ENCODE results near the gene ATRNL1. TPM values are rescaled to one million over a fixed set of nuclear protein-coding genes. Genes with fewer than 3 reads are reported as not detected.
A peak's percentile ranks its signal among the peaks of the same experiment; 100 is the strongest.

Gene ATRNL1
- total RNA-seq, 1 donor from 2014 or later, result 24.2 TPM

- H3K27me3 Mint-ChIP-seq, result no peaks in the 10 kb centered on the region
- H3K9me3 Mint-ChIP-seq (ENCODE audit: low read depth), result peaks cover 5% of the 10 kb centered on the region
- no peak for DNase-seq (ENCODE audit: low spot score, unreplicated experiment)
- no peak for TF ChIP-seq CTCF (IDR thresholded peaks at IDR 0.05; ENCODE audit: unreplicated experiment)
- no peaks in the 10 kb centered on the region for H3K4me1 Mint-ChIP-seq (ENCODE audit: low read depth)
- H3K4me3 Mint-ChIP-seq (ENCODE audit: low read depth), result no peak overlapping the region
- no peaks in the 10 kb centered on the region for H3K36me3 Mint-ChIP-seq (ENCODE audit: insufficient read depth)
- no peak overlapping the region for H3K27ac Mint-ChIP-seq
Measured at GRCh38 chr10:115118346-115118745, 25.2 kb downstream of the ATRNL1 start.

GRCh38 chr10:115125505-115125904 lies 32.3 kb downstream of the ATRNL1 start:
- Mint-ChIP-seq H3K27me3 (no peaks in the 10 kb centered on the region), H3K4me1 (ENCODE audit: low read depth) (no peaks in the 10 kb centered on the region), H3K4me3 (ENCODE audit: low read depth) (no peak overlapping the region), H3K9me3 (ENCODE audit: low read depth) (no peaks in the 10 kb centered on the region), H3K27ac (no peak overlapping the region), H3K36me3 (ENCODE audit: insufficient read depth) (no peaks in the 10 kb centered on the region)
- no peak for DNase-seq (ENCODE audit: low spot score, unreplicated experiment)
- no peak for TF ChIP-seq CTCF (IDR thresholded peaks at IDR 0.05; ENCODE audit: unreplicated experiment)

- TF ChIP-seq CTCF (IDR thresholded peaks at IDR 0.05; ENCODE audit: unreplicated experiment), result peak; percentile 65
- Mint-ChIP-seq H3K4me3 (ENCODE audit: low read depth) (no peak overlapping the region), H3K4me1 (ENCODE audit: low read depth) (no peaks in the 10 kb centered on the region), H3K27me3 (no peaks in the 10 kb centered on the region), H3K9me3 (ENCODE audit: low read depth) (no peaks in the 10 kb centered on the region), H3K27ac (no peak overlapping the region), H3K36me3 (ENCODE audit: insufficient read depth) (peaks cover 1% of the 10 kb centered on the region)
- no peak for DNase-seq (ENCODE audit: low spot score, unreplicated experiment)
Measured at GRCh38 chr10:115129752-115130151, 36.6 kb downstream of the ATRNL1 start.

- no peaks in the 10 kb centered on the region for H3K27me3 Mint-ChIP-seq
- TF ChIP-seq CTCF (IDR thresholded peaks at IDR 0.05; ENCODE audit: unreplicated experiment), result no peak
- H3K36me3 Mint-ChIP-seq (ENCODE audit: insufficient read depth), result peaks cover 8% of the 10 kb centered on the region
- no peak for DNase-seq (ENCODE audit: low spot score, unreplicated experiment)
- H3K27ac Mint-ChIP-seq, result no peak overlapping the region
- no peaks in the 10 kb centered on the region for H3K4me1 Mint-ChIP-seq (ENCODE audit: low read depth)
- H3K4me3 Mint-ChIP-seq (ENCODE audit: low read depth), result no peak overlapping the region
- peaks cover 19% of the 10 kb centered on the region for H3K9me3 Mint-ChIP-seq (ENCODE audit: low read depth)
Measured at GRCh38 chr10:115136616-115137015, 43.5 kb downstream of the ATRNL1 start.

GRCh38 chr10:115141254-115141653 lies 48.1 kb downstream of the ATRNL1 start:
- Mint-ChIP-seq H3K36me3 (ENCODE audit: insufficient read depth) (peaks cover 6% of the 10 kb centered on the region), H3K4me3 (ENCODE audit: low read depth) (no peak overlapping the region), H3K27me3 (no peaks in the 10 kb centered on the region), H3K27ac (no peak overlapping the region), H3K4me1 (ENCODE audit: low read depth) (no peaks in the 10 kb centered on the region), H3K9me3 (ENCODE audit: low read depth) (peaks cover 17% of the 10 kb centered on the region)
- no peak for DNase-seq (ENCODE audit: low spot score, unreplicated experiment)
- TF ChIP-seq CTCF (IDR thresholded peaks at IDR 0.05; ENCODE audit: unreplicated experiment), result peak; percentile 58
